DOHH2 (cell line): ENCODE results near the gene LRRN1.

Experiments used
- EZH2phosphoT487 ChIP-seq: fragments of 200-600 bp; sonication (generic); IDR thresholded peaks from 2 replicates; pipeline ENCODE4 v1.6.1; 2017; ENCODE audit warnings: borderline replicate concordance, mild to moderate bottlenecking, antibody characterized with exemption, low read length, moderate library complexity, mixed read lengths
- TF ChIP-seq, protein P1 (sequence below): fragments of 200-600 bp; sonication (generic); IDR thresholded peaks from one replicate; pipeline ENCODE4 v1.5.1; 2014; ENCODE audit warnings: antibody characterized with exemption, mild to moderate bottlenecking, low read depth, low read length; ENCODE audit not compliant: poor library complexity, severe bottlenecking

DNA sequence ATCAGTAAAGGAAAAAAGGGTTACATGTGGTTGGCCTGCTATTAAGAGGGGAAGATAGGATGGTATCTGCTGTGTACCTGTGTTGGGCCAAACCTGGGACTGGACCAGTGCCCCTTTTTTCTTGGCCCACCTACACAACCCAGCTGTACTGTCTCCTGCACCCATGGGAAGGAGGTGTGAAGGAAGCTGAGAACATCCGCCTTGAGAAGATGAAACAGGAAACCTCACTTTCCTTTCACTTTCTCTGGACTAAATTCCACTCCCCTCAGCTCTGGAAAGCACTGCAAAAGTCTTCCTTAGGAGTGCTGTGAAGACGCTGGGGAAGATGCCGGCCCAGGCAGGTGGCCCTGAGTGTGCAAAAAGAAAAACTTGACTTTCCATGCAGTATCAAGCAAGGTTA, 37.6 kb downstream of the LRRN1 start:
- TF ChIP-seq, protein P1, sequence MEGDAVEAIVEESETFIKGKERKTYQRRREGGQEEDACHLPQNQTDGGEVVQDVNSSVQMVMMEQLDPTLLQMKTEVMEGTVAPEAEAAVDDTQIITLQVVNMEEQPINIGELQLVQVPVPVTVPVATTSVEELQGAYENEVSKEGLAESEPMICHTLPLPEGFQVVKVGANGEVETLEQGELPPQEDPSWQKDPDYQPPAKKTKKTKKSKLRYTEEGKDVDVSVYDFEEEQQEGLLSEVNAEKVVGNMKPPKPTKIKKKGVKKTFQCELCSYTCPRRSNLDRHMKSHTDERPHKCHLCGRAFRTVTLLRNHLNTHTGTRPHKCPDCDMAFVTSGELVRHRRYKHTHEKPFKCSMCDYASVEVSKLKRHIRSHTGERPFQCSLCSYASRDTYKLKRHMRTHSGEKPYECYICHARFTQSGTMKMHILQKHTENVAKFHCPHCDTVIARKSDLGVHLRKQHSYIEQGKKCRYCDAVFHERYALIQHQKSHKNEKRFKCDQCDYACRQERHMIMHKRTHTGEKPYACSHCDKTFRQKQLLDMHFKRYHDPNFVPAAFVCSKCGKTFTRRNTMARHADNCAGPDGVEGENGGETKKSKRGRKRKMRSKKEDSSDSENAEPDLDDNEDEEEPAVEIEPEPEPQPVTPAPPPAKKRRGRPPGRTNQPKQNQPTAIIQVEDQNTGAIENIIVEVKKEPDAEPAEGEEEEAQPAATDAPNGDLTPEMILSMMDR: no peak
- no peak for TF ChIP-seq EZH2phosphoT487
